Stimulated activated CD4-positive, alpha-beta T cell treated with anti-CD3 and anti-CD28 coated beads, Interleukin-1b, Interleukin-23, amount 100 ng/mL, for 48 hours (primary cell): Measurements from ENCODE around the gene PLPPR3.

Source experiments
- DNase-seq: peaks from one replicate; pipeline ENCODE4 v3.0.0-alpha.2; 2020

The PLPPR3 gene

GRCh38 chr19:795073-795611 is 26.6 kb downstream of the PLPPR3 start:
- DNase-seq, result no peak

GRCh38 chr19:793806-794205 is 27.9 kb downstream of the PLPPR3 start:
- DNase-seq, result no peak

GRCh38 chr19:792306-792885 is 29.4 kb downstream of the PLPPR3 start:
- DNase-seq, result no peak

GRCh38 chr19:791567-792305 is 30.0 kb downstream of the PLPPR3 start:
- no peak for DNase-seq

GRCh38 chr19:791007-791566 is 30.7 kb downstream of the PLPPR3 start:
- no peak for DNase-seq

- DNase-seq, result no peak
Measured at GRCh38 chr19:789701-790060, 32.1 kb downstream of the PLPPR3 start.

DNA sequence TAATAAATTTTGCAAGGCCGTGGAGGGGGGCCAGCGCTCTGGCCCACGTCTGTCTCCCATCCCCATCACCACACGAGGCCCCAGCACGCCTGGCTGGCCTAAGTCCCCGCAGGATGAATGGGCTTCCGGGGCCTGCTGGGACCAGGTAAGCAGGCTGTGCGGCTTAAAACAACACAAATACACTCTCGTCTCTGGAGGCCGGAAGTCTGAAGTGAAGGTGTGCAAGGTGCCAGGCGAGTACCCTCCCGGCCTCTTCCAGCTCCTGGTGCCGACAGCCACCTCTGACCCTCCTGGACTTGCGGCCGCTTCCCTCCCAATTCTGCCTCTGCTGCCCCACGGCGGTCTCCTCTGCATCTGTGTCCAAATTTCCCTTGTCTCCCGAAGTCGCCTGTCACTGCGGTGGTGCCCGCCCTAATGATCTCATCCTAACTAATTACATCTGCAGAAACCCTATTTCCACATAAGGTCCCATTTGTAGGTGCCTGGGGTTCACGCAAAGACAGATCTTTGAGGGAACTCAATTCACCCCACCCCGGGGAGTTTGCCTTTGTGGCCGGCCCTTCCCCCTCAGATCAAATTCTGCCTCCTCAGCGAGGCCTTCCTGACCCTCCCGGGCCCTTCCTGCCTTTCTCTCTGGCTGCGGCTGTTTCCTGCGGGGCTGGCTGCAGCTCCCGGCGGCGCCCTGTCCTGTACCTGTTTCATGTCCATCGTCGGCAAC is 32.6 kb downstream of the PLPPR3 start:
- no peak for DNase-seq

- DNase-seq, result no peak
Measured at GRCh38 chr19:788686-788982, 33.1 kb downstream of the PLPPR3 start.

GRCh38 chr19:787536-787935 is 34.2 kb downstream of the PLPPR3 start:
- no peak for DNase-seq

DNA sequence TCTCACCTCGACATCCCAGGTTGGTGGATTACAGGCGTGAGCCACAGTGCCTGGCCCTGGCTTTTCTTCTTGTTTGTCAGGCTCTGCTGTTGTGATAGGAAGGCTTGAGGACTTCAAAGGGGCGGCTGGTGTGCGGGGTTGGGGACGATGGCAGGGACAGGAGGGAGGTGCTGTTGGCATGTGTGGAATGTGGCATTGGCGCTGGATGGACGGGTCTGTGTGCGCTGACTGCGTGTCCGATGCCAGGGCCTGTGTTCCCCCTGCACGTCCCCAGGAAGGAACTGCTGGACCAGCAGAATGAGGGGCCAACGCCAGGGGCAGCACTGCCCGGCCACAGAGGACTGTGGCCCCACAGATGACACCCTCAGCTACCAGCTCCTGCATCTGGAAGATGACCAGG is 37.2 kb downstream of the PLPPR3 start:
- DNase-seq, result no peak

DNA sequence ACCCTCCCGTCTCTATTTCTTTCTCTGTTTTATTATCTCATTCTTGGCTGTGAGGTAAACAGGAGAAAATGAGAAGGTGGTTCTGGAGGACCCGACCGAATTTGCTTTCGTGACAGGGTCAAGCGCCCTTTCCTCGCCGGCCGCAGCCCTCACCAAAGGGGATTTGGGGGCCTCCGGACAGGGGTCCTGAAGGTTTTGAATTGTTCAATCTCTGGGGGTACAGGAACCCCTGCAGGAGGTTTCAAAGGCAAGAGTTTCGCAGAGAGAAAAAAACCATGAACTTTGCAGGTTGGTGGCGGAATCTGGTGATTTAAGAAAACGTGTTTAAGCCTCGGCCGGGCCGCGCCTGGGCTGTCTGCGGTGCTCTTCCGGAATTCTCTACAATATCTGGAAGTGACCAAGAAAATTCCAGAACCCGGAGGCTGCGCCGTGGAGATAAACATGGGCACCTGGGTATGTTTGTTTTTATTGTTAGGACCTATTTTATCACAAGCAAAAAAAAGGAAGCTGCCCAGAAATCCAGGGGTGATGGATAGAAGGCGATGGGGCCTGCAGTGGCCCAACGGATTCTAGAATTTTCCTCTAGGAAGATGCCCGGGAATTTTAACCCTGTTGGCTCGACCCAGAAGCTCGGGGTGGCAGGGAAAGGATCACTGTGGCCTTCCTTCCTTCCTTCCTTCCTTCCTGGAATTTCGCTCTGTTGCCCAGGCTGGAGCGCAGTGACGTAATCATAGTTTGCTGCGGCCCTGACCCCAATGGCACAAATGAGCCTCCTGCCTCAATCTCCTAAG is 38.7 kb downstream of the PLPPR3 start:
- no peak for DNase-seq

DNA sequence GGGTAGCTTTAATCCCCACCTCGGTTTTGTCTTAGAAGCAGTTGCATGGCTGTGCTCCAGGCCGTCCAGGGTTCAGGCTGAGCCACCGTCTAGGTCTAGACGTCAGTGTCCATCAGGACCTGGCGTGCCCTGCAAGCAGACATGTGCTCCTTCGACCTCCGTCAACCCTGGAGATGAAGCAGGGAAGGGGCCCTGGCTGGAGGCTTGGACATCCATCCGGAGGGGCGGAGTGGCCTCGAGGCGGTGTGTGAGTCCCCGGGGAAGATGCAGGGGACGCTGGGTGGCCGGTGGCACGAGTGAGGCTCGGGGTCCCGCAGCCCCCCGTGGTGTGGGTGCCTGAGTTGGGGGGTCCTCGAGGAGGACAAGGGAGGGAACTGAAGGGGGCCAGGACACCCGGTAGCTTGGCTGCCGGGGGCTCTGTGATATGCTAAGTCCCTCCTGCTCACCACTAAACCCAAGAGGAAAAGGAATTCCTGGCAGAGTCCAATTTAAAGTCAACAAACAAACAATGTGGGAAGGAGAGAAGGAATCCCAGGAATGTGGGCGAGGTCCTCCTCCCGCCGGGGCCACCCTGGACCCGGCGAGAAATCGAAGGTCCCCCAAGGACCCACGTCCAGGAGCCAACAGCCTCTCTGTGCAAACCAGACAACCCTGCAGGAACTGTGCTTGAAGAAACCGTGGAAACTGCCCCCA is 39.4 kb downstream of the PLPPR3 start:
- no peak for DNase-seq

DNA sequence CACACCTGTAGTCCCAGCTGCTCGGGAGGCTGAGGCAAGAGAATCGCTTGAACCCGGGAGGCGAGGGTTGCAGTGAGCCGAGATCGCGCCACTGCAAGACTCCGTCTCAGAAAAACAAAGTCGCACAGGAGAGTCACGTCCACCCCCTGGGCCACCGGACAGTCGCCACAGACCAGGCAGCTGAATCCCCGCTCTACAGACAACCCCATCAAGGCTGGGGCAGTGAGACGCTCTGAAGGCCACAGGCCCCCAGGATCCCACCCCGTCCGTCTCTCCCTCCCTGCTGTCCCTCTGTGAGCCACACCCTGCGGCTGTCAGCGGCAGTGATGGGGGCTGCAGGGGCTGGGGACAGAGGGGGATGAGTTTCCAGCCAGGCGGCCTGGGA is 40.0 kb downstream of the PLPPR3 start:
- no peak for DNase-seq

GRCh38 chr19:780935-781334 is 40.8 kb downstream of the PLPPR3 start:
- no peak for DNase-seq

DNA sequence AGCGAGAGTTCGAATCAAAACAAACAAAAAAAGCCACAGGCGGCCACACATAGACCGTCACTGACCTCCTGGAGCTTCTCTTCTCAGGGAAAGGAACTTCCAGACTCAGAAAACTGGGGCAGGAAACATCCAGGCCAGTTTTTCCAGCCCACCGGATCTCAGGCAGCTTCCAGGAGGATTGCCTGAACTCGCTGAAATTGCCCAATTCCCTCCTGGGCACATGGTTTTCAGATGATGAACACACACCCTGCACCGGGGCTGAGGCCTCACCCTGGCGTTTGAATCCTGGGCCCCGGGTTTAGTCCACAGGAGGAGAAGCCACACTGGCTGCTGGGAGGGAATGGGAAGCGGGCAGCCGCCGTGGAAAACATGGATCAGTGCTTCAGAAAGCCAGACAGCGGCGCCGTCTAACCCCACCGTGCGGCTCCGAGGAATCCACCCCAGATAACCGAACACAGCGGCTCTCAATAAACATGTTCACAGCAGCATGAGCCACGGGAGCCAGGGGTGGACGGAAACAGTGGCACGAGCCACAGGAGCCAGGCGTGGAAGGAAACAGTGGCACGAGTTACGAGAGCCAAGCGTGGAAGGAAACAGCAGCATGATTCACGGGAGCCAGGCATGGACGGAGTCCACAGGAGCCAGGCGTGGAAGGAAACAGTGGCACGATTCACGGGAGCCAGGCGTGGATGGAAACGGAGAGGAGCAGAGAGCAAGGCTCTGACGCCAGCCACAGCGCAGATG is 42.7 kb downstream of the PLPPR3 start:
- DNase-seq, result no peak

GRCh38 chr19:776549-776948 is 45.2 kb downstream of the PLPPR3 start:
- no peak for DNase-seq

GRCh38 chr19:772730-773436 is 48.9 kb downstream of the PLPPR3 start:
- DNase-seq, result no peak

- no peak for DNase-seq
Measured at GRCh38 chr19:772063-772462, 49.7 kb downstream of the PLPPR3 start.

GRCh38 chr19:771332-771785 is 50.4 kb downstream of the PLPPR3 start:
- DNase-seq, result peak; percentile 23

DNA sequence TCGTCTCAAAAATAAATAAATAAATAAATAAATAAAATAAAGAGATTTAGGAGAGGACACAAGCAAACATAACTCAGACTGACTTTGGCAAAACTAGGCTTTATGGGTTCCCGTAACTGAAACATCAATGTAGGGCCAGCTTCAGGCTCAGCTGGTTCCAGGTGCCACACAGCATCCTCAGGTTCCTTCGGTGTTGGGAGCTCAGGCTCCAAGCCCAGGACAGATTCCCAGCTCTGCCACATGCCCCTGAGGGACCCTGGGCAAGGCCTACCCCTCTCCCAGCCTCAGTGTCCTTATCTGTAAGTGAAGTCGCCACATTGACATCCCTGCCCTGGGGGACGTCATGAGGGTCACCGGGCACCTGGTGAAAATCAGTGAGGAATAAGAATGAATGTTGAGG is 52.1 kb downstream of the PLPPR3 start:
- DNase-seq, result no peak

GRCh38 chr19:768424-768823 is 53.3 kb downstream of the PLPPR3 start:
- DNase-seq, result no peak
